ENCODE results near the gene MBP. TPM values are rescaled to one million over a fixed set of nuclear protein-coding genes. Genes with fewer than 3 reads are reported as not detected.

Gene MBP
- total and polyA plus RNA-seq, 10 of the 15 experiments (the other 5 are each of a cell fraction or from before 2014, with no cell fraction given), result 12.2 to 67.8 (median 42.1) TPM

- TF ChIP-seq, protein P1, sequence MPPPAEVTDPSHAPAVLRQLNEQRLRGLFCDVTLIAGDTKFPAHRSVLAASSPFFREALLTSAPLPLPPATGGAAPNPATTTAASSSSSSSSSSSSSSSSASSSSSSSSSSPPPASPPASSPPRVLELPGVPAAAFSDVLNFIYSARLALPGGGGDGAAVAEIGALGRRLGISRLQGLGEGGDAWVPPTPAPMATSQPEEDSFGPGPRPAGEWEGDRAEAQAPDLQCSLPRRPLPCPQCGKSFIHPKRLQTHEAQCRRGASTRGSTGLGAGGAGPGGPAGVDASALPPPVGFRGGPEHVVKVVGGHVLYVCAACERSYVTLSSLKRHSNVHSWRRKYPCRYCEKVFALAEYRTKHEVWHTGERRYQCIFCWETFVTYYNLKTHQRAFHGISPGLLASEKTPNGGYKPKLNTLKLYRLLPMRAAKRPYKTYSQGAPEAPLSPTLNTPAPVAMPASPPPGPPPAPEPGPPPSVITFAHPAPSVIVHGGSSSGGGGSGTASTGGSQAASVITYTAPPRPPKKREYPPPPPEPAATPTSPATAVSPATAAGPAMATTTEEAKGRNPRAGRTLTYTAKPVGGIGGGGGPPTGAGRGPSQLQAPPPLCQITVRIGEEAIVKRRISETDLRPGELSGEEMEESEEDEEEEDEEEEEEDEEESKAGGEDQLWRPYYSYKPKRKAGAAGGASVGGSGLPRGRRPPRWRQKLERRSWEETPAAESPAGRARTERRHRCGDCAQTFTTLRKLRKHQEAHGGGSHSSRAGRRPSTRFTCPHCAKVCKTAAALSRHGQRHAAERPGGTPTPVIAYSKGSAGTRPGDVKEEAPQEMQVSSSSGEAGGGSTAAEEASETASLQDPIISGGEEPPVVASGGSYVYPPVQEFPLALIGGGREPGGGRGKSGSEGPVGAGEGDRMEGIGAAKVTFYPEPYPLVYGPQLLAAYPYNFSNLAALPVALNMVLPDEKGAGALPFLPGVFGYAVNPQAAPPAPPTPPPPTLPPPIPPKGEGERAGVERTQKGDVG (CRISPR knock-in tag; IDR thresholded peaks at IDR 0.05), result no peak
- TF ChIP-seq ZNF687 (IDR thresholded peaks at IDR 0.05), result peak; percentile 91
- 0 out of 2 replicates have a peak, but pooled peaks have one; percentile 69 for TF ChIP-seq EZH2 (IDR thresholded peaks at IDR 0.05; ENCODE audit: borderline replicate concordance, control insufficient read depth, low read depth, low read length)
- TF ChIP-seq SIN3A (IDR thresholded peaks at IDR 0.05; ENCODE audit: low read depth, low read length), result no peak
- TF ChIP-seq PRDM15 (CRISPR knock-in tag; IDR thresholded peaks at IDR 0.05), result no peak
- TF ChIP-seq IKZF2 (IDR thresholded peaks at IDR 0.05), result peak; percentile 42 to 53; a peak in 3 of 4 replicates
- no peak for TF ChIP-seq SREBF1 (IDR thresholded peaks at IDR 0.05; ENCODE audit: low read length)
- TF ChIP-seq RB1 (IDR thresholded peaks at IDR 0.05; ENCODE audit: borderline replicate concordance), result no peak
- TF ChIP-seq TBL1XR1 (IDR thresholded peaks at IDR 0.05; ENCODE audit: low read depth, low read length), result peak; percentile 65; the same call in 1 of the 2 replicates
- TF ChIP-seq, protein P2, sequence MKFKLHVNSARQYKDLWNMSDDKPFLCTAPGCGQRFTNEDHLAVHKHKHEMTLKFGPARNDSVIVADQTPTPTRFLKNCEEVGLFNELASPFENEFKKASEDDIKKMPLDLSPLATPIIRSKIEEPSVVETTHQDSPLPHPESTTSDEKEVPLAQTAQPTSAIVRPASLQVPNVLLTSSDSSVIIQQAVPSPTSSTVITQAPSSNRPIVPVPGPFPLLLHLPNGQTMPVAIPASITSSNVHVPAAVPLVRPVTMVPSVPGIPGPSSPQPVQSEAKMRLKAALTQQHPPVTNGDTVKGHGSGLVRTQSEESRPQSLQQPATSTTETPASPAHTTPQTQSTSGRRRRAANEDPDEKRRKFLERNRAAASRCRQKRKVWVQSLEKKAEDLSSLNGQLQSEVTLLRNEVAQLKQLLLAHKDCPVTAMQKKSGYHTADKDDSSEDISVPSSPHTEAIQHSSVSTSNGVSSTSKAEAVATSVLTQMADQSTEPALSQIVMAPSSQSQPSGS (IDR thresholded peaks at IDR 0.05; ENCODE audit: low read length), result peak; percentile 89
- TF ChIP-seq NFIC (IDR thresholded peaks at IDR 0.05; ENCODE audit: low read depth, low read length), result peak; percentile 94
- peak; percentile 87 for TF ChIP-seq MTA2 (IDR thresholded peaks at IDR 0.05; ENCODE audit: low read depth)
- TF ChIP-seq CHD1 (IDR thresholded peaks at IDR 0.05; ENCODE audit: low read depth, low read length), result peak; percentile 77; the same call in 1 of the 2 replicates
- TF ChIP-seq CHD4 (IDR thresholded peaks at IDR 0.05), result no peak
- peak; percentile 90 for TF ChIP-seq FOXM1 (IDR thresholded peaks at IDR 0.05; ENCODE audit: low read depth, low read length)
- TF ChIP-seq NFYB (IDR thresholded peaks at IDR 0.05; ENCODE audit: insufficient read depth, low read depth, low read length), result 0 out of 2 replicates have a peak, but pooled peaks have one; percentile 25
These were observed 70.0 kb downstream of the MBP start (continued) for GRCh38 chr18:77062518-77063003.

All from GM12878 (cell line).